ENCODE measurements around the gene FADS3. TPM values are rescaled to one million over a fixed set of nuclear protein-coding genes. Genes with fewer than 3 reads are reported as not detected.

The FADS3 gene
- total and polyA plus RNA-seq, 2 donors (not counting 1 experiment from before 2014, with no cell fraction given): 225 to 256 TPM

DNA sequence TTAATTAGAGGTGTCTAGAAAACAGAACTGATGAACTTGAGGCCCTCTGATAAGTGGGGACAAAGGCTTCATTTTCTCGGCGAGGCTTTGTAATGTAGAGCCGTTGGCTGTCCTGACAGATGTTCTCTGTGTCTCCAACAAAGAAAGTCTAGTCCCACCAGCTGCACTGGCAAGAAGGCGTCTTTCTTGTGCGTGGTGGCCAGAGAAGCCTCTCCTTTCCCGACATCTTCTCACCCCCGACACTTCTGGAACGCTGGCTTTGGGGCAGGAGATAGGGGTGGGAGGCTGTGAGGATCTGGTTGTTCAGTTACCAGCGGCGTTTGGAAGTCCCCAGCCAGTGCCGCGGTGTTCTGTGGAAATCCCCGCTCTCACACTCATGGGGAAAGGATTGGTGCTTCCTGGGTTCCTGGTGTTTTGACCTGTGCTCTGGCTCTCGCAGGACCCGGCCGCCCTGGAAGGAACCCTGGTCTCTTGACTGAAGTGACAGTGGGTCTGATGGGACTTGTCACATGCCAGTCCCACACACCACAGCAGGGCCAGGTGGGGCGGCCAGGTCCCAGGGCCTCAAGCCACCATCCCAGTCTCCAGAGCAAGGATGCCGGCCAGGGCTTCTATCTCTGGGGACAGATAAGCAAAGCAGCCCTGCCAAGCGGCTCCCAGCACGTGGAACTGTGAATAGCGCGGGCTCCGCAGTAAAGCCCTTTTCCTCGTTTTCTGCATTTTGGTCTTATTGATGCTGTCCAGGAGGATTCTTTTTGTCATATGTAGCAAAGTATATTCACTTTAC is 40.0 kb downstream of the FADS3 start:
- Histone ChIP-seq H3K36me3 (replicated peaks in 1 of 2; ENCODE audit: control extremely low read depth in 1 of 2, control insufficient read depth in 1 of 2, extremely low read depth in 1 of 2, insufficient read depth in 2 of 2, low read length in 1 of 2) (no peaks in the 10 kb centered on the region), H3K4me2 (replicated peaks; ENCODE audit: low read depth, low read length, poor library complexity, severe bottlenecking) (no peak overlapping the region), H3K4me3 (ENCODE audit: control extremely low read depth in 1 of 5, extremely low read depth in 1 of 5, insufficient read depth in 1 of 5, low read depth in 2 of 5, low read length in 4 of 5) (no peak overlapping the region), H3K4me1 (ENCODE audit: control insufficient read depth in 2 of 2, insufficient read depth in 2 of 2, low read length in 2 of 2) (no peaks in the 10 kb centered on the region), H3K9me3 (ENCODE audit: control extremely low read depth in 1 of 3, control insufficient read depth in 2 of 3, insufficient read depth in 1 of 3, low read length in 2 of 3) (no peaks in the 10 kb centered on the region), H3K27me3 (replicated peaks in 1 of 4; ENCODE audit: control extremely low read depth in 1 of 4, control insufficient read depth in 3 of 4, insufficient read depth in 4 of 4, low read length in 3 of 4) (peaks cover 0 to 2% (median 0%) of the 10 kb centered on the region in 4 experiments), H3K79me2 (ENCODE audit: control insufficient read depth, insufficient read depth, low read length) (no peaks in the 10 kb centered on the region), H3K9ac (ENCODE audit: low read length) (no peak overlapping the region), H2AFZ (ENCODE audit: insufficient read depth, low read depth, low read length, poor library complexity, severe bottlenecking) (no peak overlapping the region), H4K20me1 (ENCODE audit: control insufficient read depth, insufficient read depth, low read length, poor library complexity, severe bottlenecking) (no peaks in the 10 kb centered on the region), H3K27ac (ENCODE audit: low read length in 2 of 2) (no peak overlapping the region)
- no peak for TF ChIP-seq EZH2 (IDR thresholded peaks at IDR 0.05; ENCODE audit: borderline replicate concordance, insufficient read depth, low read depth, low read length, poor library complexity, severe bottlenecking)
- TF ChIP-seq, protein P1, sequence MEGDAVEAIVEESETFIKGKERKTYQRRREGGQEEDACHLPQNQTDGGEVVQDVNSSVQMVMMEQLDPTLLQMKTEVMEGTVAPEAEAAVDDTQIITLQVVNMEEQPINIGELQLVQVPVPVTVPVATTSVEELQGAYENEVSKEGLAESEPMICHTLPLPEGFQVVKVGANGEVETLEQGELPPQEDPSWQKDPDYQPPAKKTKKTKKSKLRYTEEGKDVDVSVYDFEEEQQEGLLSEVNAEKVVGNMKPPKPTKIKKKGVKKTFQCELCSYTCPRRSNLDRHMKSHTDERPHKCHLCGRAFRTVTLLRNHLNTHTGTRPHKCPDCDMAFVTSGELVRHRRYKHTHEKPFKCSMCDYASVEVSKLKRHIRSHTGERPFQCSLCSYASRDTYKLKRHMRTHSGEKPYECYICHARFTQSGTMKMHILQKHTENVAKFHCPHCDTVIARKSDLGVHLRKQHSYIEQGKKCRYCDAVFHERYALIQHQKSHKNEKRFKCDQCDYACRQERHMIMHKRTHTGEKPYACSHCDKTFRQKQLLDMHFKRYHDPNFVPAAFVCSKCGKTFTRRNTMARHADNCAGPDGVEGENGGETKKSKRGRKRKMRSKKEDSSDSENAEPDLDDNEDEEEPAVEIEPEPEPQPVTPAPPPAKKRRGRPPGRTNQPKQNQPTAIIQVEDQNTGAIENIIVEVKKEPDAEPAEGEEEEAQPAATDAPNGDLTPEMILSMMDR (IDR thresholded peaks at IDR 0.05): no peak
- Mint-ChIP-seq H3K27ac (no peak overlapping the region), H3K4me1 (no peaks in the 10 kb centered on the region), H3K9me3 (ENCODE audit: insufficient read depth) (no peaks in the 10 kb centered on the region), H3K4me3 (no peak overlapping the region), H3K27me3 (no peaks in the 10 kb centered on the region)
- POLR2A ChIA-PET: no interaction called here
- no peak for ATAC-seq (ENCODE audit: low read depth)
- intact Hi-C loops (cut with micrococcal nuclease): no loop called here
- CTCF ChIA-PET: no interaction called here
- DNase-seq: no peak
- WGBS (ENCODE audit: insufficient coverage): 91% methylated on average over 17 of the region's 24 CpGs

DNA sequence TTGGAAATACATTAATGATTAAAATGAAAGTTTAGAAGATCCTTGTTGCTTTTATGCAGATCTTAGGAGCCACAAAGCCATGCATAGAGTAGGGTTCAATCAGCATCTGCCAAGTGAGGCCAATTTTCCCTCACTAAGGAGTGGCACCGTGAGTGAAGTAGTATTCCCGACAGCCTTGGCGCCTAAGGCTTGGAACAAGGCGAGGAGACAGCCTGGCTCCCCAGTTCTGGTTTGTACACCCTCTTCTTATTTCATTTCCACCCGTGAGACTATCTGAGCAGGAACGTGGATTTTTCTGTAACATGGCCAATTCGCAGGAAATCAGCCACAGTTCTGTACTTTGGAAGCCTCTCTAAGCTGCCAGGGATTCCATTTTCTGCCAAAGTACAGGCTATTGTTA is 40.7 kb downstream of the FADS3 start:
- ATAC-seq (ENCODE audit: low read depth) (no peak), DNase-seq (no peak)
- Histone ChIP-seq H3K27me3 (replicated peaks in 1 of 4; ENCODE audit: control extremely low read depth in 1 of 4, control insufficient read depth in 3 of 4, insufficient read depth in 4 of 4, low read length in 3 of 4) (peaks cover 0 to 2% (median 0%) of the 10 kb centered on the region in 4 experiments), H3K4me1 (ENCODE audit: control insufficient read depth in 2 of 2, insufficient read depth in 2 of 2, low read length in 2 of 2) (no peaks in the 10 kb centered on the region), H3K36me3 (replicated peaks in 1 of 2; ENCODE audit: control extremely low read depth in 1 of 2, control insufficient read depth in 1 of 2, extremely low read depth in 1 of 2, insufficient read depth in 2 of 2, low read length in 1 of 2) (no peaks in the 10 kb centered on the region), H3K27ac (ENCODE audit: low read length in 2 of 2) (no peak overlapping the region), H3K79me2 (ENCODE audit: control insufficient read depth, insufficient read depth, low read length) (no peaks in the 10 kb centered on the region), H3K9me3 (ENCODE audit: control extremely low read depth in 1 of 3, control insufficient read depth in 2 of 3, insufficient read depth in 1 of 3, low read length in 2 of 3) (no peaks in the 10 kb centered on the region), H3K4me3 (ENCODE audit: control extremely low read depth in 1 of 5, extremely low read depth in 1 of 5, insufficient read depth in 1 of 5, low read depth in 2 of 5, low read length in 4 of 5) (no peak overlapping the region), H3K4me2 (replicated peaks; ENCODE audit: low read depth, low read length, poor library complexity, severe bottlenecking) (no peak overlapping the region), H2AFZ (ENCODE audit: insufficient read depth, low read depth, low read length, poor library complexity, severe bottlenecking) (no peak overlapping the region), H3K9ac (ENCODE audit: low read length) (no peak overlapping the region), H4K20me1 (ENCODE audit: control insufficient read depth, insufficient read depth, low read length, poor library complexity, severe bottlenecking) (no peaks in the 10 kb centered on the region)
- ChIA-PET CTCF (no interaction called here), POLR2A (no interaction called here)
- intact Hi-C loops (cut with micrococcal nuclease): no loop called here
- H3K4me1 Mint-ChIP-seq: no peaks in the 10 kb centered on the region
- no peak overlapping the region for H3K4me3 Mint-ChIP-seq
- no peaks in the 10 kb centered on the region for H3K9me3 Mint-ChIP-seq (ENCODE audit: insufficient read depth)
- H3K27ac Mint-ChIP-seq: no peak overlapping the region
- WGBS (ENCODE audit: insufficient coverage): 100% methylated on average over 7 of the region's 7 CpGs
- no peaks in the 10 kb centered on the region for H3K27me3 Mint-ChIP-seq
- TF ChIP-seq EZH2 (IDR thresholded peaks at IDR 0.05; ENCODE audit: borderline replicate concordance, insufficient read depth, low read depth, low read length, poor library complexity, severe bottlenecking): no peak
- TF ChIP-seq, protein P1 (IDR thresholded peaks at IDR 0.05): no peak
